OCI-LY3 (cell line): ENCODE results near the gene F10.

Experiments
- CTCF ChIP-seq: fragments of 200-600, 300-600 bp; sonication (generic); IDR thresholded peaks from 2 replicates; pipeline ENCODE4 v1.5.1; 2014; ENCODE audit warnings: antibody characterized with exemption, low read length, low read depth
- EZH2phosphoT487 ChIP-seq: fragments of 200-600 bp; shearing (Covaris generic); IDR thresholded peaks from 2 replicates; pipeline ENCODE4 v1.6.1; 2018; ENCODE audit warnings: antibody characterized with exemption, mixed run types, low read depth

DNA sequence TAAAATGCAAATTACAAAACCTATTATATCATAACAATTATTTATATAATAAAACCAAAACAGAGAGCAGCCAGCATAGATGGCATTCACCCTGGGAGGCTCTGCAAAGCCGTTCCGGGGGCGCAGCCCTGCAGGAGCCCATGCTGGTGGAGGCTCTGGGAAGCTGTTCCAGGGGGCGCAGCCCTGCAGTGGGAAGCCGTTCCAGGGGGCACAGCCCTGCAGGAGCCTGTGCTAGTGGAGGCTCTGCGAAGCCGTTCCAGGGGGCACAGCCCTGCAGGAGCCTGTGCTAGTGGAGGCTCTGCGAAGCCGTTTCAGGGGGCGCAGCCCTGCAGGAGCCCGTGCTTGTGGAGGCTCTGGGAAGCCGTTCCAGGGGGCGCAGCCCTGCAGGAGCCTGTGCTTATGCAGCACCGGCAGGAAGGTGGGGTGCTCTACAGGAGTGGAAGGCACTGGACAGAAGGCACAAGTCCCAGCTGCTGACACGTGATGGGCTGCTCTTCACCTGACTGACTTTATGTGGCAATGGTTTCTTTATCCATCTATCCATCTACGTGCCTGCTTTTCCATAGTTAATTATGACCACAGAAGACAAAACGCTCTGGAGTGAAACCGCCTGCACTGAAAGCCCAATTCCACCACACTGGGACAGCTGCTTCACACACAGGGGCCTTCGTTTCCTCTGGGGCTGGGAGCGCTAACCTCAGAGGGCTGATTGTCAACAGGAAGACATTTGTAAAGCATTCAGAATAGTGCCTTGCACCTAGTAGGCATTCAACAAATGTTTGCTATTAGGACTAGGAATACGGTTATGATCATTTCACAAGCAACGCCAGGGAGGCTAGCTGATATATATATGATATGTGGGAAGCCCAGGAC lies 62.2 kb downstream of the F10 start:
- TF ChIP-seq CTCF (no peak), EZH2phosphoT487 (no peak)
